Naive B cell (primary cell): ENCODE data around the gene NKG7. TPM values are rescaled to one million over a fixed set of nuclear protein-coding genes. Genes with fewer than 3 reads are reported as not detected.

Experiments
- ATAC-seq, 2 donors: fragments of 150-1000 bp; cut with Tn5 transposase; 2 replicates each; pipeline ENCODE4 v1.10.0; 2021; ENCODE audit warnings: low read depth in 2 of 2, mild to moderate bottlenecking in 2 of 2, moderate library complexity in 2 of 2
- DNase-seq: peaks from one replicate; pipeline ENCODE4 v3.0.0; 2022
- H3K27ac Mint-ChIP-seq, 6 donors: one replicate each; pipeline ENCODE4 v1.8.0; 2020 to 2022; ENCODE audit warnings: mild to moderate bottlenecking in 6 of 6, mixed read lengths in 6 of 6, moderate library complexity in 5 of 6, inconsistent platforms in 2 of 6
- H3K27me3 Mint-ChIP-seq, 3 donors: one replicate each; pipeline ENCODE4 v1.8.0; 2021 to 2022; ENCODE audit warnings: mixed read lengths in 3 of 3, mild to moderate bottlenecking in 1 of 3
- H3K36me3 Mint-ChIP-seq, 2 donors: one replicate each; pipeline ENCODE4 v1.8.0; 2020 to 2022; ENCODE audit warnings: mixed read lengths in 2 of 2, inconsistent platforms in 1 of 2, mild to moderate bottlenecking in 1 of 2
- H3K4me1 Mint-ChIP-seq, 3 donors: one replicate each; pipeline ENCODE4 v1.8.0; 2020 to 2022; ENCODE audit warnings: mixed read lengths in 3 of 3, inconsistent platforms in 1 of 3, mild to moderate bottlenecking in 1 of 3, moderate library complexity in 1 of 3
- H3K4me3 Mint-ChIP-seq, 8 donors: one replicate each; pipeline ENCODE4 v1.8.0; 2020 to 2022; ENCODE audit warnings: mild to moderate bottlenecking in 8 of 8, mixed read lengths in 8 of 8, moderate library complexity in 8 of 8, inconsistent platforms in 2 of 8
- H3K9me3 Mint-ChIP-seq, 7 donors: one replicate each; pipeline ENCODE4 v1.8.0; 2020 to 2022; ENCODE audit warnings: mixed read lengths in 7 of 7, mild to moderate bottlenecking in 5 of 7, inconsistent platforms in 2 of 7, moderate library complexity in 1 of 7
- polyA plus RNA-seq, 6 donors: library from polyadenylated mRNA; unstranded; fragments of 300-500 nt; fragmentation: Illumina TruSeq; gene quantifications; one replicate each; pipeline ENCODE4 v1.2.3, GENCODE V29; 2021; ENCODE audit warnings: low read depth in 6 of 6

NKG7 gene
- polyA plus RNA-seq, 6 donors from 2014 or later, result 4.3 to 12.6 (median 7.2) TPM

- DNase-seq (no peak), ATAC-seq (no peak)
- Mint-ChIP-seq H3K9me3 (peaks cover 0 to 14% (median 6%) of the 10 kb centered on the region in 7 donors), H3K4me1 (no peaks in the 10 kb centered on the region), H3K36me3 (no peaks in the 10 kb centered on the region), H3K27me3 (peaks cover 0 to 14% (median 0%) of the 10 kb centered on the region in 3 donors), H3K4me3 (peak overlapping the region in 1 of 8 donors; percentile 35), H3K27ac (no peak overlapping the region)
Measured at GRCh38 chr19:51380379-51380778, 7.9 kb upstream of the NKG7 start.

- Mint-ChIP-seq H3K27ac (no peak overlapping the region), H3K27me3 (peaks cover 0 to 10% (median 0%) of the 10 kb centered on the region in 3 donors), H3K36me3 (no peaks in the 10 kb centered on the region), H3K9me3 (peaks cover 0 to 14% (median 6%) of the 10 kb centered on the region in 7 donors), H3K4me3 (no peak overlapping the region), H3K4me1 (peaks cover 0 to 6% (median 0%) of the 10 kb centered on the region in 3 donors)
- DNase-seq (no peak), ATAC-seq (no peak)
Measured at GRCh38 chr19:51377422-51377821, 5.0 kb upstream of the NKG7 start.

- peak overlapping the region in 1 of 8 donors; percentile 47 for H3K4me3 Mint-ChIP-seq
- peaks cover 0 to 6% (median 0%) of the 10 kb centered on the region in 3 donors for H3K27me3 Mint-ChIP-seq
- no peak for DNase-seq
- H3K9me3 Mint-ChIP-seq, result peaks cover 0 to 6% (median 2%) of the 10 kb centered on the region in 7 donors
- no peaks in the 10 kb centered on the region for H3K36me3 Mint-ChIP-seq
- no peak for ATAC-seq
- H3K27ac Mint-ChIP-seq, result no peak overlapping the region
- H3K4me1 Mint-ChIP-seq, result peaks cover 0 to 12% (median 4%) of the 10 kb centered on the region in 3 donors
Measured at GRCh38 chr19:51375504-51376221, 3.2 kb upstream of the NKG7 start.

GRCh38 chr19:51372021-51372648, 319 bp downstream of the NKG7 start:
- Mint-ChIP-seq H3K27ac (peak overlapping the region in 1 of 6 donors; percentile 40), H3K4me3 (peak overlapping the region in 1 of 8 donors; percentile 59), H3K36me3 (no peaks in the 10 kb centered on the region), H3K27me3 (no peaks in the 10 kb centered on the region), H3K4me1 (peaks cover 7 to 23% (median 14%) of the 10 kb centered on the region in 3 donors), H3K9me3 (no peaks in the 10 kb centered on the region)
- DNase-seq (no peak), ATAC-seq (no peak)

- Mint-ChIP-seq H3K27me3 (no peaks in the 10 kb centered on the region), H3K4me3 (peak overlapping the region in 2 of 8 donors; percentile 37 to 90), H3K36me3 (no peaks in the 10 kb centered on the region), H3K4me1 (peaks cover 15 to 28% (median 23%) of the 10 kb centered on the region in 3 donors), H3K9me3 (no peaks in the 10 kb centered on the region), H3K27ac (no peak overlapping the region)
- no peak for ATAC-seq
- DNase-seq, result no peak
Measured at GRCh38 chr19:51371186-51371690, 1.2 kb downstream of the NKG7 start.

- H3K27me3 Mint-ChIP-seq, result no peaks in the 10 kb centered on the region
- no peaks in the 10 kb centered on the region for H3K9me3 Mint-ChIP-seq
- no peaks in the 10 kb centered on the region for H3K36me3 Mint-ChIP-seq
- H3K27ac Mint-ChIP-seq, result no peak overlapping the region
- ATAC-seq (no peak), DNase-seq (no peak)
- peaks cover 23 to 36% (median 31%) of the 10 kb centered on the region in 3 donors for H3K4me1 Mint-ChIP-seq
- peak overlapping the region in 2 of 8 donors; percentile 67 to 90 for H3K4me3 Mint-ChIP-seq
Measured at GRCh38 chr19:51370230-51370629, 2.2 kb downstream of the NKG7 start.

GRCh38 chr19:51368366-51369282, 3.8 kb downstream of the NKG7 start, which contains the start of gene CLDND2:
TSS of gene CLDND2 (minus strand) at chr19:51369003. CDS start at chr19:51368577, 426 bp downstream.
- ATAC-seq (no peak), DNase-seq (no peak)
- peak within 1 kb of the TSS; percentile 91 to 99 (median 97) for H3K4me3 Mint-ChIP-seq
- H3K27ac Mint-ChIP-seq, result peak within 1 kb of the TSS in 5 of 6 donors; percentile 96 to 99 (median 98)
- H3K4me1 Mint-ChIP-seq, result peaks cover 33 to 50% (median 43%) of the 10 kb centered on the region in 3 donors
- H3K36me3 Mint-ChIP-seq, result no peaks in the 10 kb centered on the region
- H3K27me3 Mint-ChIP-seq, result no peaks in the 10 kb centered on the region
- H3K9me3 Mint-ChIP-seq, result no peaks in the 10 kb centered on the region

GRCh38 chr19:51367565-51368365, 4.7 kb downstream of the NKG7 start:
- Mint-ChIP-seq H3K9me3 (no peaks in the 10 kb centered on the region), H3K27ac (peak overlapping the region; percentile 96 to 99 (median 98)), H3K4me1 (peaks cover 39 to 54% (median 50%) of the 10 kb centered on the region in 3 donors), H3K27me3 (no peaks in the 10 kb centered on the region), H3K4me3 (peak overlapping the region; percentile 91 to 99 (median 97)), H3K36me3 (no peaks in the 10 kb centered on the region)
- DNase-seq (peak; percentile 96), ATAC-seq (peak; percentile 77 to 78)

- Mint-ChIP-seq H3K4me1 (peaks cover 43 to 56% (median 55%) of the 10 kb centered on the region in 3 donors), H3K9me3 (no peaks in the 10 kb centered on the region), H3K36me3 (no peaks in the 10 kb centered on the region), H3K4me3 (peak overlapping the region; percentile 91 to 99 (median 97)), H3K27ac (peak overlapping the region; percentile 96 to 99 (median 98)), H3K27me3 (no peaks in the 10 kb centered on the region)
- no peak for DNase-seq
- ATAC-seq, result no peak
Measured at GRCh38 chr19:51367255-51367564, 5.2 kb downstream of the NKG7 start.

- ATAC-seq (peak; percentile 51 to 55), DNase-seq (peak; percentile 88)
- Mint-ChIP-seq H3K36me3 (no peaks in the 10 kb centered on the region), H3K4me3 (peak overlapping the region; percentile 91 to 99 (median 97)), H3K4me1 (peaks cover 47 to 62% (median 60%) of the 10 kb centered on the region in 3 donors), H3K27ac (peak overlapping the region; percentile 96 to 99 (median 98)), H3K9me3 (no peaks in the 10 kb centered on the region), H3K27me3 (no peaks in the 10 kb centered on the region)
Measured at GRCh38 chr19:51366389-51367254, 5.8 kb downstream of the NKG7 start.

GRCh38 chr19:51365965-51366388, 6.5 kb downstream of the NKG7 start, which contains the start of gene ETFB:
TSS of gene ETFB (minus strand) at chr19:51366388. CDS start at chr19:51366326, 62 bp downstream.
- ATAC-seq (no peak), DNase-seq (no peak)
- Mint-ChIP-seq H3K27me3 (no peaks in the 10 kb centered on the region), H3K4me1 (peaks cover 43 to 63% (median 60%) of the 10 kb centered on the region in 3 donors), H3K27ac (peak within 1 kb of the TSS; percentile 96 to 99 (median 98)), H3K4me3 (peak within 1 kb of the TSS; percentile 91 to 99 (median 97)), H3K36me3 (no peaks in the 10 kb centered on the region), H3K9me3 (no peaks in the 10 kb centered on the region)
